HL-60 (cell line): ENCODE measurements around the gene SMIM28.

Experiments
- GABPA ChIP-seq: IDR thresholded peaks from 2 replicates; pipeline ENCODE4 v1.6.1; 2012; ENCODE audit warnings: low read depth
- POLR2AphosphoS5 ChIP-seq: IDR thresholded peaks from 2 replicates; pipeline ENCODE4 v1.6.1; 2012; ENCODE audit warnings: low read depth
- SPI1 ChIP-seq: IDR thresholded peaks from 2 replicates; pipeline ENCODE4 v1.6.1; 2012; ENCODE audit warnings: low read depth, mild to moderate bottlenecking, borderline replicate concordance
- TF ChIP-seq, protein P1 (sequence below): IDR thresholded peaks from one replicate; pipeline ENCODE4 v1.5.1; 2011; ENCODE audit warnings: low read length, control low read depth, inconsistent platforms; ENCODE audit not compliant: insufficient read depth
- TF ChIP-seq, protein P2 (sequence below): IDR thresholded peaks from 2 replicates; pipeline ENCODE4 v1.6.1; 2012; ENCODE audit warnings: low read depth; ENCODE audit not compliant: insufficient replicate concordance

DNA sequence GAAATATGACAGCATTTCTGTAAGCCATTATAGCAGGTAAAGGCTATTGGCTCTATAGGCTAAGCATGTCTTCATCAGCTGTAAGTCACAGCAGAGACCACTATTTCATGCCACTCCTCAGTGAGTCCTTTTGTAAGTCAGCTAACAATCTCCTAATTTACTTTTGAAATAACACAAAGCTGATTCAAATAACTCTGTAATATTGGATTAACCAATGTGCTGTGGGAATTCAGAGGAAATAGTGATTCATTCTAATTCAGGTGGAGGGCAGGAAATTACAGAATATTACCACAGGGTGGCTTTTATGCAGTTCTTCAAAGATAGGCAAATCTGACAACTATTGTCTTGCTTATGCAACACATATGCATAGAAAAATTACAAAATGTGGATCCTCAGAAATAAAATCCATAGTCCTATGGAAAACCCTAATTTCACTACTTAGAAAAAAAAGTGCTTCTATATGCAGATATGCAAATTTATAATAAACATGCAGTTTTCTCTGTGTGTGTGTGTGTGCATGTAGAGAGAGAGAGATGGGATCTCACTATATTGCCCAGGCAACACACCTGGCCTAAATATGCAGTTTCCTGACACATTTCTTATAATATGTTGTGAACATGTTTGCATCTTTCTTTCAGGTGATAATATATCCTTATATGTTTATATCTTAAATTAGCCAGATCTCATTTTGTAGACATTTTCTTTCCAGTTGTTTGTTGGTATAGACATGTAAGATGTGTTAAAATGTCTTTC is 4.8 kb upstream of the SMIM28 start:
- TF ChIP-seq, protein P1, sequence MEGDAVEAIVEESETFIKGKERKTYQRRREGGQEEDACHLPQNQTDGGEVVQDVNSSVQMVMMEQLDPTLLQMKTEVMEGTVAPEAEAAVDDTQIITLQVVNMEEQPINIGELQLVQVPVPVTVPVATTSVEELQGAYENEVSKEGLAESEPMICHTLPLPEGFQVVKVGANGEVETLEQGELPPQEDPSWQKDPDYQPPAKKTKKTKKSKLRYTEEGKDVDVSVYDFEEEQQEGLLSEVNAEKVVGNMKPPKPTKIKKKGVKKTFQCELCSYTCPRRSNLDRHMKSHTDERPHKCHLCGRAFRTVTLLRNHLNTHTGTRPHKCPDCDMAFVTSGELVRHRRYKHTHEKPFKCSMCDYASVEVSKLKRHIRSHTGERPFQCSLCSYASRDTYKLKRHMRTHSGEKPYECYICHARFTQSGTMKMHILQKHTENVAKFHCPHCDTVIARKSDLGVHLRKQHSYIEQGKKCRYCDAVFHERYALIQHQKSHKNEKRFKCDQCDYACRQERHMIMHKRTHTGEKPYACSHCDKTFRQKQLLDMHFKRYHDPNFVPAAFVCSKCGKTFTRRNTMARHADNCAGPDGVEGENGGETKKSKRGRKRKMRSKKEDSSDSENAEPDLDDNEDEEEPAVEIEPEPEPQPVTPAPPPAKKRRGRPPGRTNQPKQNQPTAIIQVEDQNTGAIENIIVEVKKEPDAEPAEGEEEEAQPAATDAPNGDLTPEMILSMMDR: no peak
- TF ChIP-seq POLR2AphosphoS5: no peak
- TF ChIP-seq, protein P2, sequence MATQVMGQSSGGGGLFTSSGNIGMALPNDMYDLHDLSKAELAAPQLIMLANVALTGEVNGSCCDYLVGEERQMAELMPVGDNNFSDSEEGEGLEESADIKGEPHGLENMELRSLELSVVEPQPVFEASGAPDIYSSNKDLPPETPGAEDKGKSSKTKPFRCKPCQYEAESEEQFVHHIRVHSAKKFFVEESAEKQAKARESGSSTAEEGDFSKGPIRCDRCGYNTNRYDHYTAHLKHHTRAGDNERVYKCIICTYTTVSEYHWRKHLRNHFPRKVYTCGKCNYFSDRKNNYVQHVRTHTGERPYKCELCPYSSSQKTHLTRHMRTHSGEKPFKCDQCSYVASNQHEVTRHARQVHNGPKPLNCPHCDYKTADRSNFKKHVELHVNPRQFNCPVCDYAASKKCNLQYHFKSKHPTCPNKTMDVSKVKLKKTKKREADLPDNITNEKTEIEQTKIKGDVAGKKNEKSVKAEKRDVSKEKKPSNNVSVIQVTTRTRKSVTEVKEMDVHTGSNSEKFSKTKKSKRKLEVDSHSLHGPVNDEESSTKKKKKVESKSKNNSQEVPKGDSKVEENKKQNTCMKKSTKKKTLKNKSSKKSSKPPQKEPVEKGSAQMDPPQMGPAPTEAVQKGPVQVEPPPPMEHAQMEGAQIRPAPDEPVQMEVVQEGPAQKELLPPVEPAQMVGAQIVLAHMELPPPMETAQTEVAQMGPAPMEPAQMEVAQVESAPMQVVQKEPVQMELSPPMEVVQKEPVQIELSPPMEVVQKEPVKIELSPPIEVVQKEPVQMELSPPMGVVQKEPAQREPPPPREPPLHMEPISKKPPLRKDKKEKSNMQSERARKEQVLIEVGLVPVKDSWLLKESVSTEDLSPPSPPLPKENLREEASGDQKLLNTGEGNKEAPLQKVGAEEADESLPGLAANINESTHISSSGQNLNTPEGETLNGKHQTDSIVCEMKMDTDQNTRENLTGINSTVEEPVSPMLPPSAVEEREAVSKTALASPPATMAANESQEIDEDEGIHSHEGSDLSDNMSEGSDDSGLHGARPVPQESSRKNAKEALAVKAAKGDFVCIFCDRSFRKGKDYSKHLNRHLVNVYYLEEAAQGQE: no peak
- no peak for TF ChIP-seq SPI1
- TF ChIP-seq GABPA: no peak
